Keratinocyte (primary cell): ENCODE results near the gene C15orf39. TPM values are rescaled to one million over a fixed set of nuclear protein-coding genes. Genes with fewer than 3 reads are reported as not detected.

Experiments used
- DNase-seq: peaks from one replicate; pipeline ENCODE4 v3.0.0-alpha.2; 2011; ENCODE audit warnings: low read depth, missing footprints, low spot score
- FAIRE-seq: peaks from 2 replicates; lab custom pipeline; 2011; peaks lifted over from hg19 to GRCh38; lab: Jason Lieb, UNC
- H2AFZ ChIP-seq: 2 replicates; pipeline ENCODE4 v1.6.0; 2012; ENCODE audit warnings: low read length, control low read depth, inconsistent platforms; ENCODE audit not compliant: control insufficient read depth
- H3K27ac ChIP-seq: 2 replicates; pipeline ENCODE4 v1.5.1; 2011; ENCODE audit warnings: low read length; ENCODE audit not compliant: control insufficient read depth, insufficient read depth
- H3K27me3 ChIP-seq: 3 replicates; pipeline ENCODE4 v1.6.0; 2011; ENCODE audit warnings: low read length; ENCODE audit not compliant: control insufficient read depth, insufficient read depth; ENCODE audit errors: extremely low read depth
- H3K36me3 ChIP-seq, 2 experiments: 2 replicates in 1 of 2; 3 replicates in 1 of 2; pipeline ENCODE4 v1.5.1; 2011; ENCODE audit warnings: low read length in 2 of 2, mild to moderate bottlenecking in 1 of 2; ENCODE audit not compliant: control insufficient read depth in 2 of 2, insufficient read depth in 2 of 2; ENCODE audit errors: extremely low read depth in 1 of 2
- H3K4me1 ChIP-seq: 3 replicates; pipeline ENCODE4 v1.5.1; 2011; ENCODE audit warnings: low read length; ENCODE audit not compliant: control insufficient read depth, insufficient read depth; ENCODE audit errors: extremely low read depth
- H3K4me2 ChIP-seq: 3 replicates; pipeline ENCODE4 v1.6.0; 2011; ENCODE audit warnings: low read depth, low read length; ENCODE audit not compliant: control insufficient read depth, insufficient read depth; ENCODE audit errors: extremely low read depth
- H3K4me3 ChIP-seq, 3 experiments: fragments of 200-600 bp in 1 of 3; sonication (generic) in 1 of 3; 2 replicates in 2 of 3; 3 replicates in 1 of 3; pipeline ENCODE4 v1.5.1; 2011 to 2016; ENCODE audit warnings: low read length in 3 of 3, mild to moderate bottlenecking in 3 of 3, control low read depth in 2 of 3, inconsistent platforms in 1 of 3, low read depth in 1 of 3, mixed read lengths in 1 of 3, mixed run types in 1 of 3, moderate library complexity in 1 of 3; ENCODE audit not compliant: control insufficient read depth in 2 of 3, insufficient read depth in 2 of 3; ENCODE audit errors: extremely low read depth in 1 of 3
- H3K79me2 ChIP-seq: 2 replicates; pipeline ENCODE4 v1.6.0; 2012; ENCODE audit warnings: low read length; ENCODE audit not compliant: control insufficient read depth, insufficient read depth
- H3K9ac ChIP-seq: 3 replicates; pipeline ENCODE4 v1.6.0; 2011; ENCODE audit warnings: low read length; ENCODE audit not compliant: control insufficient read depth, insufficient read depth; ENCODE audit errors: extremely low read depth
- H3K9me1 ChIP-seq: 3 replicates; pipeline ENCODE4 v1.6.0; 2011; ENCODE audit warnings: low read length; ENCODE audit not compliant: control insufficient read depth, insufficient read depth; ENCODE audit errors: extremely low read depth
- H3K9me3 ChIP-seq: 2 replicates; pipeline ENCODE4 v1.5.1; 2012; ENCODE audit warnings: low read depth, low read length; ENCODE audit not compliant: control insufficient read depth
- H4K20me1 ChIP-seq: 3 replicates; pipeline ENCODE4 v1.6.0; 2011; ENCODE audit warnings: low read length; ENCODE audit not compliant: control insufficient read depth, insufficient read depth; ENCODE audit errors: extremely low read depth
- CTCF ChIP-seq, 3 experiments: IDR thresholded peaks in 1 of 3; conservative IDR thresholded peaks in 1 of 3; optimal IDR thresholded peaks in 1 of 3; 2 replicates in 2 of 3; 3 replicates in 1 of 3; pipeline versions ENCODE3 to v1.5.1; 2011; ENCODE audit warnings: low read length in 3 of 3, mild to moderate bottlenecking in 3 of 3, moderate library complexity in 2 of 3, control low read depth in 1 of 3, inconsistent platforms in 1 of 3; ENCODE audit not compliant: insufficient read depth in 2 of 3; ENCODE audit errors: extremely low read depth in 1 of 3
- EZH2 ChIP-seq: IDR thresholded peaks from one replicate; pipeline ENCODE4 v1.6.1; 2012; ENCODE audit warnings: inconsistent platforms, mild to moderate bottlenecking, low read length, moderate library complexity
- dilution Hi-C: fragments of 300-500 bp; cut with MboI; formaldehyde crosslinking; loops from one replicate; pipeline ENCODE4 v1.7.0; 2020; ENCODE audit warnings: low sequenced_read_pairs; ENCODE audit not compliant: extremely low pct_ligation_motif_present
- polyA plus RNA-seq, 5 experiments: library from polyadenylated mRNA; depleted of rRNA in 3 of 5; stranded (reverse) in 3 of 5; stranded (forward) in 1 of 5; unstranded in 1 of 5; fragments of >200 nt; gene quantifications; 1 replicate in 1 of 5; 2 replicates in 3 of 5; 3 replicates in 1 of 5; pipeline versions ENCODE4 v1.2.1 to v1.2.3, GENCODE V29; 2011 to 2012; ENCODE audit warnings: missing spikeins in 2 of 5, low read depth in 1 of 5, low replicate concordance in 1 of 5

Gene C15orf39
- polyA plus RNA-seq, 1 donor (not counting 4 experiments of a cell fraction or from before 2014, with no cell fraction given), result 1.8 TPM

- Histone ChIP-seq H3K4me3 (no peak overlapping the region), H3K9me1 (no peaks in the 10 kb centered on the region), H3K4me2 (no peak overlapping the region), H3K36me3 (no peaks in the 10 kb centered on the region), H2AFZ (no peak overlapping the region), H3K79me2 (no peaks in the 10 kb centered on the region), H3K9ac (no peak overlapping the region), H3K4me1 (no peaks in the 10 kb centered on the region), H4K20me1 (no peaks in the 10 kb centered on the region), H3K9me3 (no peaks in the 10 kb centered on the region), H3K27ac (no peak overlapping the region), H3K27me3 (peaks cover 13% of the 10 kb centered on the region)
- DNase-seq (no peak), FAIRE-seq (no peak)
- dilution Hi-C loops, result no loop called here
- TF ChIP-seq CTCF (optimal IDR thresholded peaks at IDR 0.05 in 1 of 3, IDR thresholded peaks at IDR 0.05 in 1 of 3, conservative IDR thresholded peaks at IDR 0.05 in 1 of 3; ENCODE audit: extremely low read depth in 1 of 3, insufficient read depth in 2 of 3, low read length in 3 of 3) (no peak), EZH2 (no peak)
Measured at GRCh38 chr15:75191235-75191634, 10.4 kb upstream of the C15orf39 start.

GRCh38 chr15:75192307-75192706 lies 9.4 kb upstream of the C15orf39 start:
- H3K9me3 ChIP-seq, result no peaks in the 10 kb centered on the region
- H3K4me2 ChIP-seq, result no peak overlapping the region
- dilution Hi-C loops, result no loop called here
- no peaks in the 10 kb centered on the region for H3K79me2 ChIP-seq
- peaks cover 12% of the 10 kb centered on the region for H3K27me3 ChIP-seq
- no peaks in the 10 kb centered on the region for H3K36me3 ChIP-seq
- H2AFZ ChIP-seq, result no peak overlapping the region
- FAIRE-seq, result no peak
- H3K4me1 ChIP-seq, result no peaks in the 10 kb centered on the region
- TF ChIP-seq CTCF (optimal IDR thresholded peaks at IDR 0.05 in 1 of 3, IDR thresholded peaks at IDR 0.05 in 1 of 3, conservative IDR thresholded peaks at IDR 0.05 in 1 of 3; ENCODE audit: extremely low read depth in 1 of 3, insufficient read depth in 2 of 3, low read length in 3 of 3) (no peak), EZH2 (no peak)
- H3K9me1 ChIP-seq, result no peaks in the 10 kb centered on the region
- H3K27ac ChIP-seq, result no peak overlapping the region
- no peak overlapping the region for H3K4me3 ChIP-seq
- no peaks in the 10 kb centered on the region for H4K20me1 ChIP-seq
- H3K9ac ChIP-seq, result no peak overlapping the region
- no peak for DNase-seq
